Left lung (tissue), 10 donors: Measurements from ENCODE around the gene IGSF11. TPM values are rescaled to one million over a fixed set of nuclear protein-coding genes. Genes with fewer than 3 reads are reported as not detected.

ENCODE experiments used
- ATAC-seq: fragments of 200-7000 bp; cut with Tn5 transposase; one replicate; pipeline ENCODE4 v1.9.1; 2020; ENCODE audit warnings: moderate library complexity
- DNase-seq, 4 donors: peaks; one replicate each; pipeline ENCODE4 v3.0.0-alpha.2; 2013 to 2020
- H3K27ac ChIP-seq, 2 donors: fragments of 200-600 bp; sonication (generic) in 1 of 2; one replicate each; pipeline versions ENCODE4 v1.5.0 to v1.8.0; 2020 to 2021
- H3K27me3 ChIP-seq, 2 donors: fragments of 200-600 bp; sonication (generic) in 1 of 2; one replicate each; pipeline versions ENCODE4 v1.5.0 to v1.8.0; 2020 to 2021
- H3K36me3 ChIP-seq, 2 donors: fragments of 200-600 bp; sonication (generic) in 1 of 2; one replicate each; pipeline versions ENCODE4 v1.5.0 to v1.8.0; 2020 to 2021
- H3K4me1 ChIP-seq, 2 donors: fragments of 200-600 bp; one replicate each; pipeline ENCODE4 v1.8.0; 2021
- H3K4me3 ChIP-seq, 2 donors: fragments of 200-600 bp; sonication (generic) in 1 of 2; one replicate each; pipeline versions ENCODE4 v1.5.0 to v1.8.0; 2020 to 2021; ENCODE audit warnings: mild to moderate bottlenecking in 1 of 2
- H3K9me3 ChIP-seq, 2 donors: fragments of 200-600 bp; sonication (generic) in 1 of 2; one replicate each; pipeline versions ENCODE4 v1.5.0 to v1.8.0; 2020 to 2021
- intact Hi-C, 2 donors: fragments of 100-400 bp; cut with DNase I; formaldehyde crosslinking; loops; one replicate each; pipeline versions ENCODE4 v1.11.2 to v1.14.2; 2022
- polyA plus RNA-seq, 6 donors: library from polyadenylated mRNA; unstranded; fragments of 120-200 nt; gene quantifications; one replicate each; pipeline ENCODE4 v1.2.1, GENCODE V29; 2013; ENCODE audit not compliant: insufficient read length in 6 of 6
- total RNA-seq, 2 donors: library from RNA; stranded (reverse); fragmentation: NEBNext Ultra II Directional; extraction: Animal tissue kit (Norgen Biotek cat#: 25700); gene quantifications; one replicate each; pipeline ENCODE4 v1.2.1, GENCODE V29; 2021
- TF ChIP-seq, protein P1 (sequence below), 2 donors: fragments of 200-600 bp; sonication (generic) in 1 of 2; IDR thresholded peaks; one replicate each; pipeline versions ENCODE4 v1.5.0 to v1.8.0; 2021; ENCODE audit warnings: antibody characterized with exemption in 2 of 2
- donor health status: DM: no; HTN: yes; CAD: no.
- donor health status: DM: no; HTN: no; CAD: no.

Gene IGSF11
- total and polyA plus RNA-seq, 8 donors: 0.06 to 1.3 (median 0.60) TPM

DNA sequence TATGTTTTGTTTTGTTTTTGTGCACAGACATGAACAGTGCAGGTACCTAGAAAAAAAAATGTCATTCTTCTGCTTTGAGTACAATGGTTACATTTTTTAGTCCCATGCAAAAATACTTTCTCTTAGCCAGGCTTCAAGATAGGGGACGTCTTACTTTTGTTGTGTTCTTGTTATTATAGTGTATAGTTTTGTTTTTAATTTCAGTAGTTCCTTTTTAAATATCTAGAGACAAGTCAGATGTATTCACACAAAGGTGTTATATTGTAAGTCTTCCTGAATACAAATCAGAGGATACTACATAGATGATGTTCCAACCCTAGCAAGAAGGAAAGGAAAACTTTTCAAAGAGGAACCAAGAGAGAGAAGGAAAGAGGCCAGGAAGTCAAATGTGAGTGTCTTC is 28.8 kb upstream of the IGSF11 start:
- Histone ChIP-seq H3K9me3 (no peaks in the 10 kb centered on the region), H3K27ac (no peak overlapping the region), H3K27me3 (no peaks in the 10 kb centered on the region), H3K36me3 (no peaks in the 10 kb centered on the region), H3K4me3 (no peak overlapping the region), H3K4me1 (no peaks in the 10 kb centered on the region)
- DNase-seq (no peak), ATAC-seq (no peak)
- TF ChIP-seq, protein P1, sequence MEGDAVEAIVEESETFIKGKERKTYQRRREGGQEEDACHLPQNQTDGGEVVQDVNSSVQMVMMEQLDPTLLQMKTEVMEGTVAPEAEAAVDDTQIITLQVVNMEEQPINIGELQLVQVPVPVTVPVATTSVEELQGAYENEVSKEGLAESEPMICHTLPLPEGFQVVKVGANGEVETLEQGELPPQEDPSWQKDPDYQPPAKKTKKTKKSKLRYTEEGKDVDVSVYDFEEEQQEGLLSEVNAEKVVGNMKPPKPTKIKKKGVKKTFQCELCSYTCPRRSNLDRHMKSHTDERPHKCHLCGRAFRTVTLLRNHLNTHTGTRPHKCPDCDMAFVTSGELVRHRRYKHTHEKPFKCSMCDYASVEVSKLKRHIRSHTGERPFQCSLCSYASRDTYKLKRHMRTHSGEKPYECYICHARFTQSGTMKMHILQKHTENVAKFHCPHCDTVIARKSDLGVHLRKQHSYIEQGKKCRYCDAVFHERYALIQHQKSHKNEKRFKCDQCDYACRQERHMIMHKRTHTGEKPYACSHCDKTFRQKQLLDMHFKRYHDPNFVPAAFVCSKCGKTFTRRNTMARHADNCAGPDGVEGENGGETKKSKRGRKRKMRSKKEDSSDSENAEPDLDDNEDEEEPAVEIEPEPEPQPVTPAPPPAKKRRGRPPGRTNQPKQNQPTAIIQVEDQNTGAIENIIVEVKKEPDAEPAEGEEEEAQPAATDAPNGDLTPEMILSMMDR (IDR thresholded peaks at IDR 0.05): no peak
- intact Hi-C loops: no loop called here

DNA sequence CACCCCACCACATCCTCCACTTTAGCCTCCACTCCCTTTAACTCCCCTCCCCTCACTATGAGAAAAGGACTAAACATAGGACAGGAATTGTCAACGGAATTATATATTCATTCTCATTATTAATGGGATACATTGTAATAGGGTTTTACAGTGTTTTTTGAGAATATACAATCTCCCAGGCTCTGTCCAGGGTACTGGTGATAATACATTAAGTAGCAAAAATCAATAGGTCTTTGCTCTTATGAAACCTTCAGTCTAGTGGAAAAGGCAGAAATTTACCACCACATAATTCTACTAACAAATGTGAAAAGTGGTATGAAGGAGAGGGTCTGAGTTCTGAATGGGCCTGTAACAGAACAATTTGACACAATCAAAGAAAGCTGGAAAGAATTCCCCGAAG is 28.2 kb upstream of the IGSF11 start:
- ATAC-seq (no peak), DNase-seq (no peak)
- Histone ChIP-seq H3K27me3 (no peaks in the 10 kb centered on the region), H3K27ac (no peak overlapping the region), H3K36me3 (no peaks in the 10 kb centered on the region), H3K9me3 (no peaks in the 10 kb centered on the region), H3K4me3 (no peak overlapping the region), H3K4me1 (no peaks in the 10 kb centered on the region)
- intact Hi-C loops: no loop called here
- TF ChIP-seq, protein P1 (IDR thresholded peaks at IDR 0.05): no peak

DNA sequence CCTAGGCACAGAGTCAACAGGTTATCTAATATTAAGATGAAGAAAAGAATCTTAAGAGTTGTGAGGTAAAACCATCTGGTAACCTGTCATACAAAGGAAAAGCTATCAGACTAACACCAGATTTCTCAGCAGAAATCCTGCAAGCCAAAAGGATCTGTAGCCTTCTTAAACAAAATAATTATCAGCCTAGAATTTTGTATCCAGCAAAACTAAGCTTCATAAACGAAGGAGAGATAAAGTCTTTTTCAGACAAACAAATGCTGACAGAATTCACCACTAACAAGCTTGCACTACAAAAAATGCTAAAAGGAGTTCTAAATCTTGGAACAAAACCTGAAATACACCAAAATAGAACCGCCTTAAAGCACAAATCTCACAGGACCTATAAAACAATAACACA is 9.9 kb upstream of the IGSF11 start:
- Histone ChIP-seq H3K27me3 (no peaks in the 10 kb centered on the region), H3K27ac (no peak overlapping the region), H3K4me3 (no peak overlapping the region), H3K4me1 (no peaks in the 10 kb centered on the region), H3K36me3 (no peaks in the 10 kb centered on the region), H3K9me3 (no peaks in the 10 kb centered on the region)
- no peak for DNase-seq
- TF ChIP-seq, protein P1 (IDR thresholded peaks at IDR 0.05): no peak
- intact Hi-C loops: no loop called here
- no peak for ATAC-seq

DNA sequence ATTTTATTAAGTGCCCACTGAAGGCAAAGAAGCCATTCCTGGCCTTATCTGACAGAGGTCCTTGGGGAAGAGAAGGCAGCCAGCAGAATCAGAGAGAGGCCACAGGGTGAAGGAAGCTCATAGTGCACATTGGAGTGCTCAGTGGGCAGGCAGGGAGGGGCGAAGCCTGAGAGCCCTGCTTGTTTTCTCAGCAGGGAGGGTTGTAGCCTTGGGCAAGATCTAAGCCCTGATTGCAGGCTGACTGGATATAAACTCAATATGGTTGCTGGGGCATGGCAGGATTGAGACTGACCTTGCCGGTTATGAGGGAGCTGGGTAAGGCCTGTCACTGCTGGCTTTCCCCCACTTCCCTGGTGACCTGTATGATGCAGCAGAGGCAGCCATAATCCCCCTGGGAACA is 7.5 kb upstream of the IGSF11 start:
- peaks cover 0 to 16% of the 10 kb centered on the region in 2 donors for H3K27me3 ChIP-seq
- no peak overlapping the region for H3K4me3 ChIP-seq
- TF ChIP-seq, protein P1 (IDR thresholded peaks at IDR 0.05): no peak
- H3K9me3 ChIP-seq: no peaks in the 10 kb centered on the region
- H3K27ac ChIP-seq: no peak overlapping the region
- H3K36me3 ChIP-seq: no peaks in the 10 kb centered on the region
- intact Hi-C loops: no loop called here
- ATAC-seq: no peak
- peak in 1 of 4 donors; percentile 26 for DNase-seq
- H3K4me1 ChIP-seq: no peaks in the 10 kb centered on the region

DNA sequence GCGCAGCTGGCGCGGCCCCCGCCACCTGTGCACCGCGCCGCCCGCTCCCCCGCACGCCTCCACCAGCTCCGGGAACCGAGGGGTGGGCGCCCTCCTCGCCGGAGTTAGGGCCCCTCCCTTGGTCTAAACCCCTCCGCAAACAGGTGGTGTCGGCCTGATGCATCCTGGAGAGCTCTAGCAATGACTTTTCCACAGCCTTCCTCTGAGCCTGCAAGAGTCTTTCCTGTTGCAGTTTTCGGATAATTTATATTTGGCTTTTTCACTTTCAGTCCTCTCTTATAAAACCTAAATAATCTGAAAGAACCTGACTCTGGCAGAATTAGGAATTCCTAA is 334 bp upstream of the IGSF11 start:
- intact Hi-C loops: loop anchor here in 1 of 2 donors (10.0 kb wide), 1 partner anchor 150 kb away; no protein-coding TSS in a partner anchor
- no peak for ATAC-seq
- peaks cover 42 to 79% of the 10 kb centered on the region in 2 donors for H3K27me3 ChIP-seq
- no peaks in the 10 kb centered on the region for H3K36me3 ChIP-seq
- H3K9me3 ChIP-seq: no peaks in the 10 kb centered on the region
- no peak for DNase-seq
- H3K4me3 ChIP-seq: peak overlapping the region; percentile 45 to 60
- H3K27ac ChIP-seq: no peak overlapping the region
- H3K4me1 ChIP-seq: no peaks in the 10 kb centered on the region
- TF ChIP-seq, protein P1 (IDR thresholded peaks at IDR 0.05): peak in 1 of 2 donors; percentile 29
